K562 (cell line): Measurements from ENCODE around the gene ACSL6. TPM values are rescaled to one million over a fixed set of nuclear protein-coding genes. Genes with fewer than 3 reads are reported as not detected.
A peak's percentile ranks its signal among the peaks of the same experiment; 100 is the strongest.

ENCODE experiments used
- ATAC-seq: fragments of 200-7000 bp; cut with Tn5 transposase; 3 replicates; pipeline ENCODE4 v1.9.1; 2020; ENCODE audit warnings: moderate library complexity
- BruUV-seq: library from RNA; stranded (reverse); fragments of 400-500 nt; replicated peaks from 2 replicates; lab custom pipeline; 2021; lab: Mats Ljungman, UMichigan
- CTCF ChIA-PET: fragments of 300-600 bp; formaldehyde crosslinking; extraction: SDS; loops from one replicate; lab custom pipeline; 2021; ENCODE audit warnings: low intra/inter-chr PET ratio; lab: Yijun Ruan, JAX
- POLR2A ChIA-PET: fragments of 300-600, 350-650 bp; sonication (Branson Sonifier 250); formaldehyde crosslinking; extraction: SDS; loops from one replicate; lab custom pipeline; 2021; ENCODE audit warnings: antibody characterized with exemption, inconsistent platforms; lab: Yijun Ruan, JAX
- DNase-seq, 4 experiments: peaks; one replicate each; pipeline versions ENCODE4 v3.0.0 to v3.0.0-alpha.2; 2011 to 2018; ENCODE audit warnings: low spot score in 3 of 4, mixed read lengths in 3 of 4; ENCODE audit errors: extremely low read depth in 1 of 4
- FAIRE-seq: peaks from 2 replicates; lab custom pipeline; 2011; peaks lifted over from hg19 to GRCh38; lab: Jason Lieb, UNC
- H2AFZ ChIP-seq: 2 replicates; pipeline ENCODE4 v1.6.0; 2011; ENCODE audit warnings: low read depth, low read length, control low read depth, inconsistent platforms
- H3K27ac ChIP-seq: fragments of 200-600 bp; 3 replicates; pipeline ENCODE4 v1.8.0; 2011; ENCODE audit warnings: low read depth, mild to moderate bottlenecking, control low read depth, inconsistent platforms, low read length, moderate library complexity, mixed read lengths; ENCODE audit errors: extremely low read depth
- H3K27me3 ChIP-seq, 2 experiments: fragments of 300-600 bp in 1 of 2; 2 replicates in 1 of 2; 3 replicates in 1 of 2; pipeline versions ENCODE4 v1.6.0 to v1.8.0; 2011; ENCODE audit warnings: inconsistent platforms in 2 of 2, low read length in 2 of 2, mild to moderate bottlenecking in 1 of 2, mixed read lengths in 1 of 2, moderate library complexity in 1 of 2; ENCODE audit not compliant: control insufficient read depth in 2 of 2, insufficient read depth in 2 of 2
- H3K36me3 ChIP-seq: fragments of 300-600 bp; 3 replicates; pipeline ENCODE4 v1.8.0; 2011; ENCODE audit warnings: mild to moderate bottlenecking, low read length, inconsistent platforms; ENCODE audit not compliant: control insufficient read depth, insufficient read depth
- H3K4me1 ChIP-seq, 2 experiments: fragments of 200-600 bp in 1 of 2; replicated peaks in 1 of 2; 2 replicates in 1 of 2; 3 replicates in 1 of 2; pipeline versions ENCODE4 v1.5.1 to v1.8.0; 2011; ENCODE audit warnings: inconsistent platforms in 2 of 2, low read length in 2 of 2, mild to moderate bottlenecking in 1 of 2, mixed read lengths in 1 of 2, moderate library complexity in 1 of 2; ENCODE audit not compliant: control insufficient read depth in 2 of 2, insufficient read depth in 2 of 2
- H3K4me2 ChIP-seq: 2 replicates; pipeline ENCODE4 v1.6.1; 2011; ENCODE audit warnings: low read length, control low read depth, inconsistent platforms, mixed read lengths; ENCODE audit not compliant: insufficient read depth
- H3K4me3 ChIP-seq: fragments of 200-600 bp; sonication (generic), shearing (Covaris generic); 2 replicates; pipeline ENCODE4 v1.5.1; 2016; ENCODE audit warnings: control low read depth, inconsistent platforms
- H3K79me2 ChIP-seq: fragments of 200-600 bp; 3 replicates; pipeline ENCODE4 v1.8.0; 2011; ENCODE audit warnings: low read length, inconsistent platforms; ENCODE audit not compliant: control insufficient read depth, insufficient read depth
- H3K9ac ChIP-seq, 2 experiments: 2 replicates each; pipeline versions ENCODE4 v1.6.0 to v1.6.1; 2011; ENCODE audit warnings: low read depth in 2 of 2, low read length in 2 of 2, control low read depth in 1 of 2, inconsistent platforms in 1 of 2, mild to moderate bottlenecking in 1 of 2, mixed read lengths in 1 of 2; ENCODE audit not compliant: insufficient read depth in 1 of 2
- H3K9me1 ChIP-seq: one replicate; pipeline ENCODE4 v1.6.0; 2011; ENCODE audit warnings: inconsistent platforms, mild to moderate bottlenecking, low read length, moderate library complexity; ENCODE audit not compliant: control insufficient read depth, insufficient read depth
- H3K9me3 ChIP-seq: replicated peaks from 2 replicates; pipeline ENCODE4 v1.5.1; 2011; ENCODE audit warnings: low read depth, low read length, inconsistent platforms; ENCODE audit not compliant: control insufficient read depth, insufficient read depth
- H4K20me1 ChIP-seq: replicated peaks from 2 replicates; pipeline ENCODE4 v1.6.1; 2011; ENCODE audit warnings: low read length, inconsistent platforms, mixed read lengths; ENCODE audit not compliant: control insufficient read depth, insufficient read depth
- BCOR ChIP-seq: fragments of 450-650 bp; IDR thresholded peaks from 2 replicates; pipeline ENCODE4 v1.6.1; 2016
- BRF1 ChIP-seq: IDR thresholded peaks from 3 replicates; pipeline ENCODE4 v1.6.1; 2011; ENCODE audit warnings: borderline replicate concordance, mild to moderate bottlenecking; ENCODE audit not compliant: insufficient read length; ENCODE audit errors: extremely low read depth
- DDX20 ChIP-seq: fragments of 450-650 bp; IDR thresholded peaks from 2 replicates; pipeline ENCODE4 v1.6.1; 2016; ENCODE audit warnings: missing genetic modification characterization, low read depth, mild to moderate bottlenecking, missing compliant biosample characterization, moderate library complexity
- HMGXB4 ChIP-seq: sonication (generic); formaldehyde crosslinking; IDR thresholded peaks from 2 replicates; pipeline ENCODE4 v1.8.1; 2023; ENCODE audit warnings: mild to moderate bottlenecking, missing genetic modification reagents
- JUND ChIP-seq, 2 experiments: IDR thresholded peaks; 2 replicates in 1 of 2; 3 replicates in 1 of 2; pipeline ENCODE4 v1.6.1; 2011; ENCODE audit warnings: borderline replicate concordance in 2 of 2, low read depth in 2 of 2, low read length in 2 of 2, improper control_type of control experiment in 1 of 2, missing biosample characterization in 1 of 2, missing genetic modification characterization in 1 of 2, missing genetic modification reagents in 1 of 2
- KDM1A ChIP-seq, 2 experiments: fragments of 450-650 bp; IDR thresholded peaks; 2 replicates each; pipeline ENCODE4 v1.6.1; 2016; ENCODE audit warnings: mild to moderate bottlenecking in 2 of 2
- KDM5B ChIP-seq: fragments of 200-600 bp; sonication (generic); IDR thresholded peaks from 2 replicates; pipeline ENCODE4 v1.6.1; 2012; ENCODE audit warnings: low read depth, mild to moderate bottlenecking, moderate library complexity, low read length, control low read depth, inconsistent platforms; ENCODE audit not compliant: insufficient replicate concordance
- LEF1 ChIP-seq: fragments of 450-650 bp; IDR thresholded peaks from 2 replicates; pipeline ENCODE4 v1.6.1; 2016; ENCODE audit warnings: mild to moderate bottlenecking
- MBD2 ChIP-seq: sonication (generic); IDR thresholded peaks from 2 replicates; pipeline ENCODE4 v1.6.1; 2016; ENCODE audit warnings: low read depth, borderline replicate concordance
- RBM25 ChIP-seq: fragments of 200-400 bp; formaldehyde crosslinking; IDR thresholded peaks from 2 replicates; pipeline ENCODE4 v1.6.1; 2018; ENCODE audit warnings: low read length, low read depth, moderate library complexity; ENCODE audit not compliant: severe bottlenecking
- TFAM ChIP-seq: fragments of 250-450 bp; sonication (Bioruptor Pico); conservative IDR thresholded peaks from 2 replicates; pipeline ENCODE4 v1.5.0; 2021; ENCODE audit warnings: mild to moderate bottlenecking, moderate library complexity
- ZFP36 ChIP-seq: fragments of 150-350 bp; IDR thresholded peaks from 2 replicates; pipeline ENCODE4 v1.6.1; 2018; ENCODE audit warnings: low read length, low read depth; ENCODE audit not compliant: partially characterized antibody
- ZNF232 ChIP-seq: sonication (generic); formaldehyde crosslinking; IDR thresholded peaks from 2 replicates; pipeline ENCODE4 v1.8.0; 2022; ENCODE audit warnings: mild to moderate bottlenecking, missing genetic modification reagents
- ZNF639 ChIP-seq, 2 experiments: fragments of 200-800 bp in 1 of 2; sonication (Bioruptor generic) in 1 of 2; sonication (generic) in 1 of 2; formaldehyde crosslinking in 1 of 2; IDR thresholded peaks in 1 of 2; conservative IDR thresholded peaks in 1 of 2; 2 replicates each; pipeline versions ENCODE4 v1.5.0 to v1.6.1; 2016 to 2020; ENCODE audit warnings: missing compliant biosample characterization in 1 of 2, missing genetic modification characterization in 1 of 2, missing genetic modification reagents in 1 of 2
- WGBS: fragments of 100-300 bp; shearing (Covaris generic); methylation state at CpG from one replicate; pipeline ENCODE4 v1.1.6; 2016; ENCODE audit warnings: low coverage, mixed read lengths; ENCODE audit not compliant: insufficient coverage; ENCODE audit errors: missing lambda C conversion rate; 5-methylcytosine and 5-hydroxymethylcytosine counted together
- in situ Hi-C: fragments of 300-500 bp; cut with MboI; formaldehyde crosslinking; loops from 4 replicates; pipeline ENCODE4 v1.15.0; 2018; ENCODE audit warnings: inconsistent platforms, mixed read lengths
- intact Hi-C: fragments of 100-400 bp; cut with micrococcal nuclease; formaldehyde crosslinking; loops from 2 replicates; pipeline ENCODE4 v1.14.2; 2022
- polyA plus RNA-seq, 8 experiments: library from polyadenylated mRNA; depleted of rRNA in 4 of 8; stranded (reverse) in 5 of 8; unstranded in 3 of 8; fragments of >200 nt; fragmentation: Nextera tagmentation in 2 of 8; fragmentation: Illumina TruSeq in 1 of 8; extraction: Ambion mirVana in 2 of 8; extraction: Trizol in 1 of 8; gene quantifications; 2 replicates each; pipeline versions ENCODE4 v1.2.1 to v1.2.3, GENCODE V29; 2011 to 2014; ENCODE audit warnings: inconsistent platforms in 1 of 8, missing spikeins in 1 of 8
- total RNA-seq, 7 experiments: library from RNA; depleted of rRNA in 6 of 7; stranded (reverse); fragments of >200 nt in 6 of 7; fragmentation: Illumina TruSeq in 2 of 7; extraction: Trizol in 2 of 7; gene quantifications; 2 replicates each; pipeline versions ENCODE4 v1.2.1 to v1.2.3, GENCODE V29; 2011 to 2021; ENCODE audit warnings: low replicate concordance in 1 of 7
- TF ChIP-seq, protein P1 (sequence below): sonication (generic); formaldehyde crosslinking; IDR thresholded peaks from 2 replicates; pipeline ENCODE4 v1.8.0; 2022; ENCODE audit warnings: mild to moderate bottlenecking, missing genetic modification reagents
- TF ChIP-seq, protein P2 (sequence below), 2 experiments: fragments of 450-650 bp in 1 of 2; sonication (generic) in 1 of 2; formaldehyde crosslinking in 1 of 2; IDR thresholded peaks in 1 of 2; conservative IDR thresholded peaks in 1 of 2; 2 replicates each; pipeline versions ENCODE4 v1.6.1 to v1.8.1; 2016 to 2023; ENCODE audit warnings: mild to moderate bottlenecking in 2 of 2, moderate library complexity in 2 of 2, inconsistent platforms in 1 of 2, missing genetic modification reagents in 1 of 2

ACSL6 gene
- total and polyA plus RNA-seq, 9 of the 15 experiments (the other 6 are each of a cell fraction or from before 2014, with no cell fraction given), result 0.50 to 1.5 (median 0.69) TPM

- Histone ChIP-seq H3K36me3 (no peaks in the 10 kb centered on the region), H4K20me1 (peaks cover 4% of the 10 kb centered on the region; the same call in 1 of the 2 replicates), H3K79me2 (no peaks in the 10 kb centered on the region), H3K9me1 (peaks cover 10% of the 10 kb centered on the region), H3K4me2 (no peak overlapping the region), H2AFZ (no peak overlapping the region), H3K9ac (no peak overlapping the region), H3K4me1 (peaks cover 48 to 55% of the 10 kb centered on the region in 2 experiments), H3K4me3 (no peak overlapping the region), H3K9me3 (no peaks in the 10 kb centered on the region), H3K27me3 (no peaks in the 10 kb centered on the region), H3K27ac (no peak overlapping the region)
- intact Hi-C loops, result no loop called here
- FAIRE-seq (no peak), DNase-seq (no peak), ATAC-seq (no peak)
- WGBS, result 40% methylated on average over 2 of the region's 2 CpGs
- CTCF ChIA-PET, result no interaction called here
- BruUV-seq, result no TSS peak
- POLR2A ChIA-PET, result interaction anchor here (0.6 to 1.3 kb wide), 5 partner anchors 9 to 331 kb away, joined by 3 to 7 read pairs (median 3); no protein-coding TSS in a partner anchor
- in situ Hi-C loops, result no loop called here
- TF ChIP-seq DDX20 (tag) (no peak), RBM25 (peak; percentile 43), JUND (IDR thresholded peaks at IDR 0.05; ENCODE audit: borderline replicate concordance, low read depth, low read length) (no peak), JUND (tag; IDR thresholded peaks at IDR 0.05; ENCODE audit: borderline replicate concordance, low read depth, low read length) (no peak), ZNF232 (CRISPR knock-in tag) (no peak), KDM1A (IDR thresholded peaks at IDR 0.05) (0 out of 4 replicates have a peak, but pooled peaks of 1 of the 2 experiments have one; percentile 25), BCOR (peak; percentile 67; the same call in 1 of the 2 replicates), TFAM (CRISPR knock-in tag) (no peak), ZFP36 (peak; percentile 53), BRF1 (no peak), KDM5B (no peak), LEF1 (no peak), ZNF639 (CRISPR knock-in tag; conservative IDR thresholded peaks at IDR 0.05 in 1 of 2, IDR thresholded peaks at IDR 0.05 in 1 of 2) (no peak), HMGXB4 (no peak), MBD2 (no peak)
- TF ChIP-seq, protein P1, sequence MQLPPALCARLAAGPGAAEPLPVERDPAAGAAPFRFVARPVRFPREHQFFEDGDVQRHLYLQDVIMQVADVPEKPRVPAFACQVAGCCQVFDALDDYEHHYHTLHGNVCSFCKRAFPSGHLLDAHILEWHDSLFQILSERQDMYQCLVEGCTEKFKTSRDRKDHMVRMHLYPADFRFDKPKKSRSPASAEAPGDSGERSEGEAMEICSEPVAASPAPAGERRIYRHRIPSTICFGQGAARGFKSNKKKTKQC, result no peak
- TF ChIP-seq, protein P2, sequence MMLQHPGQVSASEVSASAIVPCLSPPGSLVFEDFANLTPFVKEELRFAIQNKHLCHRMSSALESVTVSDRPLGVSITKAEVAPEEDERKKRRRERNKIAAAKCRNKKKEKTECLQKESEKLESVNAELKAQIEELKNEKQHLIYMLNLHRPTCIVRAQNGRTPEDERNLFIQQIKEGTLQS (IDR thresholded peaks at IDR 0.05), result no peak
- TF ChIP-seq, protein P2 (CRISPR knock-in tag; conservative IDR thresholded peaks at IDR 0.05), result no peak
Observed at GRCh38 chr5:131999041-131999440, 12.4 kb downstream of the ACSL6 start.
